ENCODE data around the gene MFSD12.

MFSD12 gene

DNA sequence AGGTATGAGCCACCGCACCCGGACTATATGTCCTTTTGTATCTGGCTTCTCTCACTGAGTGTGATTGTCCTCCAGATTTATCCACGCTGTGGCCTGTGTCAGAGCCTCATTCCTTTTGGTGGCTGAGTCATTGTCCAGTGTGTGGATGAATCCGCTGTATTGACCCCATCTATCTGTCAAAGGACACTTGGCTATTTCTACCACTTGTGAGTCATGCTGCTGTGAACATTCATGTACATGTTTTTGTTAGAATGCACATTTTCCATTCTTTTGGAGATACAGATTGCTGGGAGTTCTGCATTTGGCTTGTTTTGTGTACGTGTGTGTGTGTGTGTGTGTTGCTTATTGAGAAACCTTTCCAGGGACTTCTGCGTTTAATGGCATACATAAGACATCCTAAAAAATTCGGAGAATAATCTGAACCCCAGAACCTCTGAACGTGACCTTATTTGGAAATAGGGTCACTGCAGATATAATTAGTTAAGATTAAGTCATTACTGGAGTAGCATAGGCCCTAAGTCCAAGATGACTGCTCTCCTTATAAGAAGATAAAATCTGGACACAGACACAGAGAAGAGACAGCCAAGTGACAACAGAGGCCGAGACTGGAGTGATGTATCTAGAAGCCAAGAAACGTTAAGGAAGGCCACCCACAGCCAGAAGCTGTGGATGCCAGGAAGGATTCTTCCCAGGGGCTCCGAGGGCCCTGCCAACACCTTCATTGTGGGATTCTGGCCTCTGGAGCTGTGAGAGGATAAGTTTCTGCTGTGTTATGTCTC lies 23.0 kb upstream of the MFSD12 start:
- Histone ChIP-seq H3K9me3 (no peaks in the 10 kb centered on the region), H3K27me3 (peaks cover 23% of the 10 kb centered on the region), H3K4me1 (ENCODE audit: control insufficient read depth in 1 of 2, insufficient read depth in 1 of 2, low read depth in 1 of 2, low read length in 1 of 2) (peaks cover 6% of the 10 kb centered on the region in 2 experiments), H3K4me3 (ENCODE audit: low read depth in 1 of 2, low read length in 1 of 2) (no peak overlapping the region), H3K27ac (no peak overlapping the region), H3K36me3 (peaks cover 5% of the 10 kb centered on the region)
- TF ChIP-seq, protein P1, sequence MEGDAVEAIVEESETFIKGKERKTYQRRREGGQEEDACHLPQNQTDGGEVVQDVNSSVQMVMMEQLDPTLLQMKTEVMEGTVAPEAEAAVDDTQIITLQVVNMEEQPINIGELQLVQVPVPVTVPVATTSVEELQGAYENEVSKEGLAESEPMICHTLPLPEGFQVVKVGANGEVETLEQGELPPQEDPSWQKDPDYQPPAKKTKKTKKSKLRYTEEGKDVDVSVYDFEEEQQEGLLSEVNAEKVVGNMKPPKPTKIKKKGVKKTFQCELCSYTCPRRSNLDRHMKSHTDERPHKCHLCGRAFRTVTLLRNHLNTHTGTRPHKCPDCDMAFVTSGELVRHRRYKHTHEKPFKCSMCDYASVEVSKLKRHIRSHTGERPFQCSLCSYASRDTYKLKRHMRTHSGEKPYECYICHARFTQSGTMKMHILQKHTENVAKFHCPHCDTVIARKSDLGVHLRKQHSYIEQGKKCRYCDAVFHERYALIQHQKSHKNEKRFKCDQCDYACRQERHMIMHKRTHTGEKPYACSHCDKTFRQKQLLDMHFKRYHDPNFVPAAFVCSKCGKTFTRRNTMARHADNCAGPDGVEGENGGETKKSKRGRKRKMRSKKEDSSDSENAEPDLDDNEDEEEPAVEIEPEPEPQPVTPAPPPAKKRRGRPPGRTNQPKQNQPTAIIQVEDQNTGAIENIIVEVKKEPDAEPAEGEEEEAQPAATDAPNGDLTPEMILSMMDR (IDR thresholded peaks at IDR 0.05) = no peak

DNA sequence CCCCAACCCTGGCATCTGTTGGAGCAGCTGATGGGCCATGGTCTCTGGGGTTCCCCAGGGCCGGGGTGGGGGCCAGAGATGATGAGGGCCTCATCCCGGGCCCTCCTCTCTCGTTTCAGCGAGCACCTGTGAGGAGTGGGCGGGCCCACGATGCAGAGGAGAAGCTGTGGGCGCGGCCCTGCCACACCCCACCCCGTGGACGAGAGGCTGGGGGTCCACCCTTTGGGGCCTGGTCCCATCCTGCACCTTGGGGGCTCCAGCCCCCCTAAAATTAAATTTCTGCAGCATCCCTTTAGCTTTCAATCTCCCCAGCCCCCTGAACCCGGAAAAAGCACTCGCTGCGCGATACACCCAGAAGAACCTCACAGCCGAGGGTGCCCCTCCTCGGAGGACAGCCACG lies 21.0 kb upstream of the MFSD12 start:
- H3K36me3 ChIP-seq = peaks cover 5% of the 10 kb centered on the region
- no peak overlapping the region for H3K4me3 ChIP-seq (ENCODE audit: low read depth in 1 of 2, low read length in 1 of 2)
- H3K27me3 ChIP-seq = peaks cover 3% of the 10 kb centered on the region
- peaks cover 13 to 14% of the 10 kb centered on the region in 2 experiments for H3K4me1 ChIP-seq (ENCODE audit: control insufficient read depth in 1 of 2, insufficient read depth in 1 of 2, low read depth in 1 of 2, low read length in 1 of 2)
- H3K27ac ChIP-seq = no peak overlapping the region
- H3K9me3 ChIP-seq = no peaks in the 10 kb centered on the region
- TF ChIP-seq, protein P1 (IDR thresholded peaks at IDR 0.05) = no peak

DNA sequence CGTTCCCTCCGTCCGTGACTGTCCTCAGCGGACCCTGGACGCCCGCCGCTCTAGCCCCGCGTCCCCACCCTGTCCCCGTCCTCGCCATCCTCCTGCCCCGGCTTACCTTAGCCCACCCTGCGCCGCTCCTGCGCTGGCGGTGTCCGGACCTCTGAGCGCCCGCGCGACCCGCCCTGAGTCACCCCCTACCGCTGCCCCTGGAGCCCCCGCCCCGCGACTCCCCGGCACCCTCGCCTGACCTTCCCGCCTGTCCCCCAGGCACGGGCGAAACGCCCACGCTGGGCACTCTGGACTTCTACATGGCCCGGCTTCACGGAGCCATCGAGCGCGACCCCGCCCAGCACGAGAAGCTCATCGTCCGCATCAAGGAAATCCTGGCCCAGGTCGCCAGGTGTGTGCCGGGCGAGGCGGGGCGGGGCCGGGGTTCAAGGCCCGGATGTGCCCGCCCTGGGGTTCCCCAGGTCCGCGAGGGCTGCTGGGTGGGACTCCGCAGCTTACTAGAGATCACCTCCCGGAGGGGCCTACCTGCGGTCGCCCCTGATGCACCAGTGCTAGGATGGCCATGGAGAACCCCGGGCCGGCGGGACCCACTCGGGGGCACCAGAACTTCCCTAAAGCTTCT lies 20.4 kb upstream of the MFSD12 start:
- peaks cover 16 to 19% of the 10 kb centered on the region in 2 experiments for H3K4me1 ChIP-seq (ENCODE audit: control insufficient read depth in 1 of 2, insufficient read depth in 1 of 2, low read depth in 1 of 2, low read length in 1 of 2)
- H3K4me3 ChIP-seq (ENCODE audit: low read depth in 1 of 2, low read length in 1 of 2) = no peak overlapping the region
- H3K36me3 ChIP-seq = peaks cover 5% of the 10 kb centered on the region
- H3K9me3 ChIP-seq = no peaks in the 10 kb centered on the region
- H3K27ac ChIP-seq = no peak overlapping the region
- H3K27me3 ChIP-seq = no peaks in the 10 kb centered on the region
- TF ChIP-seq, protein P1 (IDR thresholded peaks at IDR 0.05) = no peak

DNA sequence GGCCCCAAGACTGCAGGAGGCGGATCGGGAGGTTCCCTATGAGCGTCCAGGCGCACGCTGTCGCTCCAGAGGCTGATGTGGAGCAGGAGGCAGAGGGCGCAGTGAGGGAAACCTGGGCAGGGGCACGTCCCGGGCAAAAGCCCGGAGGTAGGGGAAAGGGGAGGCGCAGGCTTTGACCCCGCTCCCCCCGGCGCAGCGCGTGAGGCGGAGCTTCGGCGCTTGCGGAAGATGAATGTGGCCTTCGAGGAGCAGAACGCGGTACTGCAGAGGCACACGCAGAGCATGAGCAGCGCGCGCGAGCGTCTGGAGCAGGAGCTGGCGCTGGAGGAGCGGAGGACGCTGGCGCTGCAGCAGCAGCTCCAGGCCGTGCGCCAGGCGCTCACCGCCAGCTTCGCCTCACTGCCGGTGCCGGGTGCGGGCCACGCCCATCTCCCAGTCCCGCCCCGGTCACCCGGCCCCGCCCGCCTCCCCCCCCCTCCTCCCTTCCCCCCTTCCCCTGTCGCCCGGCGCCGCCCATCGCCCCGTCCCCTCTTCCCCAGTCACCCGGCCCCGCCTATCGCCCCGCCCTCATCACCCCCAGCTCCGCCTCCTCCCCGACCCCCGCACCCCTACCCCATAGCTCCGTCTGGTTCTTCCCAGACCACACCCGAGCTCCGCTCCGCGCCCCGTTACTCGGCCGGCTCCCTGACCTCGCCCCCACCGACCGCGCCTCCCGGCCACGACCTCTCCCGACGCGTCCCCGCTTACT lies 19.5 kb upstream of the MFSD12 start:
- peak overlapping the region; percentile 39 to 56 for H3K4me3 ChIP-seq (ENCODE audit: low read depth in 1 of 2, low read length in 1 of 2)
- H3K27me3 ChIP-seq = no peaks in the 10 kb centered on the region
- H3K27ac ChIP-seq = no peak overlapping the region
- peaks cover 5% of the 10 kb centered on the region for H3K36me3 ChIP-seq
- peaks cover 21 to 25% of the 10 kb centered on the region in 2 experiments for H3K4me1 ChIP-seq (ENCODE audit: control insufficient read depth in 1 of 2, insufficient read depth in 1 of 2, low read depth in 1 of 2, low read length in 1 of 2)
- TF ChIP-seq, protein P1 (IDR thresholded peaks at IDR 0.05) = no peak
- H3K9me3 ChIP-seq = no peaks in the 10 kb centered on the region

DNA sequence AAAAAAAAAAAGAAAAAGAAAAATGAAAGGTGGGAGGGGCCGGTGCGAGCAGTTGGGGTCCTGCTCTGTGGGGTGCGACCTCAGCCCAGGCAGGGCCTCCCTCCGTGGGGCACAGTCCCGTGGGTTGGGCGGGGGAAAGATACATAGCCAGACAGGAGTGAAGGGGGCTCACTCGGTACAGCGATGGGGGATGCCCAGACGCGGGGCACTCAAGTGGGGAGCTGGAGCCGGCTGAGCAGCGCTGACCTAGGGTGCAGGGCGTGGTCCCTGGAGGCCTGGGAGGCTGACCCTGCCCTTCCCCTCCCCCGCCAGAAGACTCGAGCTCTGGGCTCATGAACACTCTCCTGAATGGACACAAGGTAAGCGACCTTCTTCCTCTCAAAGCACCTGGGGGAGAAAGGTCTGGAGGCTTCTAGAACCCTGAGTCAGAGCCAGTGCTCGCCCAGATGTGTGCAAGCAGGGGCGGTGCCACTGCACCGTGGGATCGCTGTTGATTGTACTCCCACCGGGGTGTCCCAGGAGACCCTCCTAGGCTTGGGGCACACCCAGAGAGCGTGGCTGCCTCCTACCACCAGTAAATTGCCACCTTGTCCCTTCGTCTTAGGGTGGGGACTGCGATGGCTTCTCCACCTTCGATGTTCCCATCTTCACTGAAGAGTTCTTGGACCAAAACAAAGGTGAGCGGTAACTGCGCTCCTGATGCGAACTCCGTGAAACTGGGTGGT lies 18.7 kb upstream of the MFSD12 start:
- Histone ChIP-seq H3K4me3 (ENCODE audit: low read depth in 1 of 2, low read length in 1 of 2) (peak overlapping the region; percentile 39 to 56), H3K9me3 (no peaks in the 10 kb centered on the region), H3K27ac (no peak overlapping the region), H3K4me1 (ENCODE audit: control insufficient read depth in 1 of 2, insufficient read depth in 1 of 2, low read depth in 1 of 2, low read length in 1 of 2) (peaks cover 22 to 28% of the 10 kb centered on the region in 2 experiments), H3K27me3 (no peaks in the 10 kb centered on the region), H3K36me3 (peaks cover 5% of the 10 kb centered on the region)
- TF ChIP-seq, protein P1 (IDR thresholded peaks at IDR 0.05) = no peak

Data from neutrophil (primary cell).